HUES48 (cell line): ENCODE results near the gene RANBP3.

Source experiments
- H3K27ac ChIP-seq: one replicate; pipeline ENCODE4 v1.7.0; 2013; ENCODE audit warnings: low read depth, low read length, inconsistent platforms
- H3K27me3 ChIP-seq: 2 replicates; pipeline ENCODE4 v1.6.1; 2013; ENCODE audit warnings: mild to moderate bottlenecking, low read length; ENCODE audit not compliant: control insufficient read depth, insufficient read depth
- H3K36me3 ChIP-seq: 2 replicates; pipeline ENCODE4 v1.6.1; 2013; ENCODE audit warnings: low read length; ENCODE audit not compliant: control insufficient read depth, insufficient read depth
- H3K4me1 ChIP-seq: 2 replicates; pipeline ENCODE4 v1.6.1; 2013; ENCODE audit warnings: mild to moderate bottlenecking, low read length; ENCODE audit not compliant: control insufficient read depth, insufficient read depth
- H3K4me3 ChIP-seq: 2 replicates; pipeline ENCODE4 v1.5.1; 2013; ENCODE audit warnings: mild to moderate bottlenecking, low read depth, low read length
- H3K9ac ChIP-seq: 2 replicates; pipeline ENCODE4 v1.6.1; 2013; ENCODE audit warnings: mild to moderate bottlenecking, low read depth, low read length, moderate library complexity
- H3K9me3 ChIP-seq: 2 replicates; pipeline ENCODE4 v1.6.1; 2013; ENCODE audit warnings: low read length; ENCODE audit not compliant: control insufficient read depth, insufficient read depth

Gene RANBP3

DNA sequence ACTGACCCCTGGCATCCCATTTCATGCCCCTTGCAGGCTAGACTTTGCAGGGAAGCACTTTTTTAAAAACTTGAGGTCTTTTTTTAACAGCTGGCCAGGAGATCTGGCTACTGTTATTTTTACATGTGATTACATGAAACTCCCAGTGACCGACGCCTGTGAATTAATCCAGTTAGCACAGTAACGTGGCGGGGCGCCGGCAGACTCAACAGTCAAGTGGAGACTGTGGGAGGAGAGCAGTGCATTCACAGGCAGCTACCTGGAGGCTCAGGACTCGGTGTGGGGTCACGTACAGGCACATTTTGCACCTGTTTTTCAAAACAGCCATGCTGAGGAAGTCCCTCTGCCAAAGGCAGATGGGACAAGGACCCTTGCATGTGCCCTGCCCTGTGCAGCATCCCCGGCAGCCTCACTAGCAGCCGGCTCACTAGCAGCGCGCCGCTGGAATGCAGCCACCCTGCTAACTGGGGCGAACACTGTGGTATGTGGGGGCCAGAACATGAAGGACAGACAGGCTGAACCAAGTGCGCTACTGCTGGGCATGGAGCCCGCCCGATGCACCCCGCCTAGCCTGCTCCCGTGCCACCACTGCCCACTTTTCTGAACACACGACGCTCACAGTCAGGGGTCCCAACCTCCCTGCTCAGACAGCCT lies 45.2 kb downstream of the RANBP3 start:
- Histone ChIP-seq H3K4me3 (no peak overlapping the region), H3K4me1 (no peaks in the 10 kb centered on the region), H3K27ac (no peak overlapping the region), H3K27me3 (no peaks in the 10 kb centered on the region), H3K9me3 (no peaks in the 10 kb centered on the region), H3K36me3 (peaks cover 75% of the 10 kb centered on the region), H3K9ac (no peak overlapping the region)

DNA sequence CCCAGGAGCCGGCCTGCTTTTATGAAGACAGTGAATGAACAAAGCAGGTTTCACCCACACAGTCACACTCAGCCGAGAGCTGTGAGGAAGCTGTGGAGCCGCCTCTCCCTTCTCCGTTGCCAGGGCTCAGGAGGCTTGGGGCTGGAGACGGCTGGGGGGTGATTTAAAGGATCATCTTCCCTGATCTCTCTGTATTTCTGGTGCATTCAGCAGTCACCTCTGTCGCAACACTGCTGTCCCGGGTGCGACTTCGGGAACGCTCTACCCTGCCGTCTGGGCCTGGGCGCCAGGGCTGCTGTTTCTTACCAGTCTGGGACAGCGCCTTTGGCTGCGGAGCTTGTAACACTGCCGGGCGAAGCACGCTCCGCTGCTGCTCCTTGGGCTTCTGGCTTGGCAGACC lies 45.8 kb downstream of the RANBP3 start:
- Histone ChIP-seq H3K27ac (no peak overlapping the region), H3K36me3 (peaks cover 75% of the 10 kb centered on the region)

GRCh38 chr19:5931251-5931650 lies 46.7 kb downstream of the RANBP3 start:
- no peaks in the 10 kb centered on the region for H3K4me1 ChIP-seq
- H3K9ac ChIP-seq, result no peak overlapping the region
- H3K36me3 ChIP-seq, result peaks cover 77% of the 10 kb centered on the region
- H3K9me3 ChIP-seq, result no peaks in the 10 kb centered on the region
- H3K27ac ChIP-seq, result no peak overlapping the region
- H3K4me3 ChIP-seq, result no peak overlapping the region
- no peaks in the 10 kb centered on the region for H3K27me3 ChIP-seq

More for the DNA sequence above, 45.8 kb downstream of the RANBP3 start:
- Histone ChIP-seq H3K9ac (no peak overlapping the region), H3K27me3 (no peaks in the 10 kb centered on the region), H3K4me3 (no peak overlapping the region), H3K4me1 (no peaks in the 10 kb centered on the region), H3K9me3 (no peaks in the 10 kb centered on the region)

DNA sequence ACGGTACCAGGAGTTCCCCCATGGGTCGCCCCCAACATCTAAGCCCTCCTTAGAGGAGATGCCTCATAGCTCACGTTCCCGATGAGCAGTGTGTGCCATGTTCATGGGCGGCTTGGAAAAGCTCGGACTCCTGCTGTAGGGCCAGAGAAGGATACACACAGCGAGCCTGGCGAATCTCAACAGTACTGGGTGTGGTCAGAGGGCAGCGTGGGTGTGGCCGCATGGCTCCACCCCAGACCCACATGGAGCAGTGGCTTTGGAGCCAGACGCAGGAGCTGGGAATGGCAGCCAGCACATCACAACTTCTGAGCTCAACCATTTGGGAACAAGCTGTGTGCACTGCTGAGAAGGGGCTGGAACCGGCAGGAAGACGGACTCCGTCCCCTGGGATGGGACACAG lies 48.3 kb downstream of the RANBP3 start:
- Histone ChIP-seq H3K9ac (no peak overlapping the region), H3K36me3 (peaks cover 89% of the 10 kb centered on the region), H3K27me3 (no peaks in the 10 kb centered on the region)

DNA sequence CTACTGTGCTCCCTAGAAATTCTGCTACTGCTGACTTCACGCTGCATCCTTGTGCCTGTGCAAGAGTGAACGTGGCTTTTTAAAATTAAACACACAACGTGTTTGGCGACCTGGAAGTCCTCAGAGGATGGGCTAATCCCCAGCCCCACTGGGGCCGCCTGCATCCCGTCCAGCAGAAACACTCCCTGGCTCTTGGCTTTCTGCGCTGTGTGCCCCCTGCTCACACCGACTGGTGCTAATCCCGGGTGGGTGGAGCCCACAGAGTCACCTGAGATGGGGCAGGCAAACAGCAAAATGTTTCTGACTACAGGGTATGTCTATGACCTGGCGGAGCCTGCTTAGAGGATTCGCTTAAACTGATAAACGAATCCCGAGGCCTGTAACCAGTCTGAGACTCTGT lies 48.8 kb downstream of the RANBP3 start:
- no peak overlapping the region for H3K4me3 ChIP-seq
- no peaks in the 10 kb centered on the region for H3K27me3 ChIP-seq
- H3K27ac ChIP-seq, result no peak overlapping the region
- peaks cover 93% of the 10 kb centered on the region for H3K36me3 ChIP-seq
- H3K4me1 ChIP-seq, result no peaks in the 10 kb centered on the region
- no peak overlapping the region for H3K9ac ChIP-seq
- H3K9me3 ChIP-seq, result no peaks in the 10 kb centered on the region

More for the DNA sequence above, 48.3 kb downstream of the RANBP3 start:
- Histone ChIP-seq H3K9me3 (no peaks in the 10 kb centered on the region), H3K4me3 (no peak overlapping the region), H3K4me1 (no peaks in the 10 kb centered on the region), H3K27ac (no peak overlapping the region)

- Histone ChIP-seq H3K4me3 (no peak overlapping the region), H3K36me3 (peaks cover 96% of the 10 kb centered on the region), H3K9me3 (no peaks in the 10 kb centered on the region), H3K27ac (no peak overlapping the region), H3K27me3 (no peaks in the 10 kb centered on the region), H3K4me1 (no peaks in the 10 kb centered on the region), H3K9ac (no peak overlapping the region)
Observed at GRCh38 chr19:5927441-5927821, 50.5 kb downstream of the RANBP3 start.

DNA sequence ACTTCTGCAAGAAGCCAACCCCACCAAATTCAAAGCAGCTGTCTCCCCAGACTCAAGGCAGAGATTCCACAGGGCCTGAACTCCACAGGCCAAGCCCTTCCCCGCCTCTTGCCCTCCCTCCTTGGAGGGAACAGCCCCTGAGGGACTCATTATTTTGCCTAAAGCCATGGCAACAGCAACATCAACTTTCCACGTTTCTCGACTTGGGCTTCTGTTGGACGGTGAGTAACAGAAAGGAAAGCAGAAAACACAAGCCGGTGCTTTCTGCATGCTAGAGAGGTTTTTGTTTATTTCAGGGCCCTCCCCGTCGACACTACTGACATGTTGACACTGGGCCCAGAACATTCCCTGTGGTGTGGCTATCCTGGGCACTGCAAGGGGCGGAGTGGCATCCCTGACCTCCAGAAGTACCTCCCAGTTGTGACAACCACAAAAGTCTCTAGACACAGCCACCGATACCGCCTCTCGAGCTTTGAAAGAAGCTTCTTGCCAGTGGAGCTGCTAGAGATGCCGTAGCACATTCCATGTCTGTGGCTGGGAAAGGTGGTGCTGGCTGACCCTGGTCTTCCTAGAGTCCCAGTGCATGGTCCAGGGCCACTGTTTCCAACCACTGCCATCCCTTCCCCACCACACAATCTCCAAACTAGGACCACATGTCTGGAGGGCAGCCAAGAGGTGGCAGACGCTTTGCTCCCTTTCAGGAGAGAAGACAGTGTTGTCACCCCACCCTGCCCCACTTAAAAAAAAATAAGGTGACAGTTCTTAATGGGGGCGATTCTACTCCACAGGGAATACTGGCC lies 51.1 kb downstream of the RANBP3 start:
- no peak overlapping the region for H3K9ac ChIP-seq
- H3K9me3 ChIP-seq, result no peaks in the 10 kb centered on the region
- H3K36me3 ChIP-seq, result peaks cover 96% of the 10 kb centered on the region

DNA sequence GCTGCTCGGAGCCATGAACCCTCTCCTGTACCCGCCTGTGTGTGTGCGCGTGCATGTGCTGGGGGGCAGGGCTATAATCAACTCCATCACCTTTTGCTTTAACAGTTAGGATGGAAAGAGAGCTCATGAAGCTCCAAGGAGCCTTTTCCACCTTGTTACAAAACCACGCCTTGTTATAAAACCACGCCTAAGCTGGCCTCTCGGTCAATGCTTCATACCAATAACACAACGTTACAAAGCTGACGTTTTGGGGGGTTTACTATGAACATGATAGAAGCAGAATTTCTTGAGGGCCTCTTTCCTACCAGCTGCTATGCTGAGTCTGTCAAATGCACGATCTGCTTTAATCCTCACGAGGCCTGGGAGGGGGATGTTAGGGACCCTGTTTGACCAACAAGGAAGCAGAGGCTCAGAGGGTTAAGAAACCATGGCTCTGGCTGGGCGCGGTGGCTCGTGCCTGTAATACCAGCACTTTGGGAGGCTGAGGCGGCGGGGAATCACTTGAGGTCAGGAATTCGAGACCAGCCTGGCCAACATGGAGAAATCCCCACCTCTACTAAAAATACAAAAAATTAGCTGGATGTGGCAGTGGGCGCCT lies 52.0 kb downstream of the RANBP3 start:
- Histone ChIP-seq H3K27ac (no peak overlapping the region), H3K27me3 (no peaks in the 10 kb centered on the region), H3K4me1 (no peaks in the 10 kb centered on the region), H3K9ac (no peak overlapping the region), H3K4me3 (no peak overlapping the region), H3K36me3 (peaks cover 98% of the 10 kb centered on the region), H3K9me3 (no peaks in the 10 kb centered on the region)

More for the DNA sequence above, 51.1 kb downstream of the RANBP3 start:
- no peak overlapping the region for H3K27ac ChIP-seq
- no peaks in the 10 kb centered on the region for H3K4me1 ChIP-seq
- H3K27me3 ChIP-seq, result no peaks in the 10 kb centered on the region
- H3K4me3 ChIP-seq, result no peak overlapping the region

DNA sequence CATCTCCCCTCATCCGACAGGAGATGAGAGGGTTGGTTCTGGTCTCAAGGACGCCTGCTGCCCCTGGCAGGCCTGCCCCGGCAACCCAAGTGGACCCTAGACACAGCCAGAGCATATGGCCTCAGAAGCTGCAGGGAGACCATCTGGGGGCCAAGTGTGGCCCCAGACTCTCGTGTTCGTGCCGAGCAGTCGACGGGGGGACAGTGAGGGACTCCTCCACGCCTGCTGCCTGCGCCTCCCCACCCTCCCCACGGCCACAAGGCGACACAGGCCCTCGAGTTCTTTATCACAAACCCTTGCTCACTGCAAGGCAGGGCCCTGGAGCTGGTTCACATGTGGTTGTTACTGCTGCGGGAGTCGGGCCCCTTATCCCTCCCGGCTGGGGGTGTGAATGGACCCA lies 54.6 kb downstream of the RANBP3 start:
- no peak overlapping the region for H3K9ac ChIP-seq
- no peaks in the 10 kb centered on the region for H3K27me3 ChIP-seq
- no peak overlapping the region for H3K4me3 ChIP-seq
- H3K4me1 ChIP-seq, result no peaks in the 10 kb centered on the region
- H3K36me3 ChIP-seq, result peaks cover 94% of the 10 kb centered on the region
- no peak overlapping the region for H3K27ac ChIP-seq
- no peaks in the 10 kb centered on the region for H3K9me3 ChIP-seq

- no peaks in the 10 kb centered on the region for H3K9me3 ChIP-seq
- peaks cover 93% of the 10 kb centered on the region for H3K36me3 ChIP-seq
- H3K9ac ChIP-seq, result no peak overlapping the region
- no peak overlapping the region for H3K4me3 ChIP-seq
- no peaks in the 10 kb centered on the region for H3K27me3 ChIP-seq
- H3K27ac ChIP-seq, result no peak overlapping the region
- no peaks in the 10 kb centered on the region for H3K4me1 ChIP-seq
Observed at GRCh38 chr19:5922161-5922545, 55.8 kb downstream of the RANBP3 start.

DNA sequence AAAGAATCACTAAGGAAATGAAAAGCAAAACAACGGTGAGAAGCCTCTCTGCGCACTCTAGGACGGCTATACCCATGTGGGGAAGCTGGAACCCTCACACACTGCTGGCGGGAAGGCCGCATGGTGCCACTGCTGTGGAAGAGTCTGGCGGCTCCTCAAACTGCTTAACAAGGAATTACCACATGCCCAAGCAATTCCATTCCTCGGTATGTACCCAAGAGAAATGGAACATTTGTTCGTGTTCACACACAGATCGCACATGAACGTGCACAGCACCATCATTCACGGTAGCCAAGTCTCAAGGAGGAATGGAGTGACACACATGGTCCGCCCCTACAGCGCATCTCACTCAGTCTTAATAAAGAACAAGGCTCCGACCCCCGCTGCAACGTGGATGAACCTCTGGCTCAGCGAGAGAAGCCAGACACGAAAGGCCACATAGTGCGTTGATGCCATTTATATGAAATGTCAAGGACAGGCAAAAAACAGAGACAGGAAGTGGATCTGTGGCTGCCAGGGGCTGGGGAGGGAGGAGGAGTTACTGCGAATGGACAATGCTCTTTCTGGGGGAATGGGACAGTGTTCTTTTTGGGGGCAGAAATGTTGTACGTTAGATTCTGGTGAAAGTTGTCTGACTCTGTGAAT lies 56.3 kb downstream of the RANBP3 start:
- no peaks in the 10 kb centered on the region for H3K4me1 ChIP-seq
- H3K9ac ChIP-seq, result no peak overlapping the region
- H3K27me3 ChIP-seq, result no peaks in the 10 kb centered on the region
- H3K9me3 ChIP-seq, result no peaks in the 10 kb centered on the region
- H3K36me3 ChIP-seq, result peaks cover 93% of the 10 kb centered on the region
- no peak overlapping the region for H3K27ac ChIP-seq
- H3K4me3 ChIP-seq, result no peak overlapping the region
